Fibroblast of lung (primary cell): ENCODE measurements around the gene ASB15. TPM values are rescaled to one million over a fixed set of nuclear protein-coding genes. Genes with fewer than 3 reads are reported as not detected.

Experiments
- DNase-seq, 2 donors: peaks; one replicate each; pipeline versions ENCODE4 v3.0.0 to v3.0.0-alpha.2; 2010; ENCODE audit warnings: low read depth in 2 of 2
- H2AFZ ChIP-seq: 2 replicates; pipeline ENCODE4 v1.5.1; 2012; ENCODE audit warnings: low read length, control low read depth, inconsistent platforms
- H3K27ac ChIP-seq: 2 replicates; pipeline ENCODE4 v1.5.1; 2011; ENCODE audit warnings: low read length, control low read depth; ENCODE audit not compliant: insufficient read depth
- H3K27me3 ChIP-seq: 2 replicates; pipeline ENCODE4 v1.5.1; 2011; ENCODE audit warnings: mild to moderate bottlenecking, low read length; ENCODE audit not compliant: control insufficient read depth, insufficient read depth
- H3K36me3 ChIP-seq: 2 replicates; pipeline ENCODE4 v1.5.1; 2011; ENCODE audit warnings: low read length; ENCODE audit not compliant: control insufficient read depth, insufficient read depth
- H3K4me1 ChIP-seq: 2 replicates; pipeline ENCODE4 v1.5.1; 2011; ENCODE audit warnings: low read length; ENCODE audit not compliant: control insufficient read depth, insufficient read depth; ENCODE audit errors: extremely low read depth
- H3K4me2 ChIP-seq: 2 replicates; pipeline ENCODE4 v1.5.1; 2011; ENCODE audit warnings: low read length, control low read depth; ENCODE audit not compliant: insufficient read depth; ENCODE audit errors: extremely low read depth
- H3K4me3 ChIP-seq, 4 experiments: fragments of 200-600 bp in 1 of 4; sonication (generic) in 1 of 4; replicated peaks in 1 of 4; 2 replicates each; pipeline ENCODE4 v1.5.1; 2011 to 2016; ENCODE audit warnings: low read length in 4 of 4, low read depth in 3 of 4, mild to moderate bottlenecking in 3 of 4, control low read depth in 2 of 4, inconsistent platforms in 1 of 4, mixed read lengths in 1 of 4; ENCODE audit not compliant: insufficient read depth in 1 of 4; ENCODE audit errors: control extremely low read depth in 1 of 4
- H3K79me2 ChIP-seq: 2 replicates; pipeline ENCODE4 v1.5.1; 2012; ENCODE audit warnings: mild to moderate bottlenecking, low read length, inconsistent platforms; ENCODE audit not compliant: control insufficient read depth, insufficient read depth
- H3K9ac ChIP-seq: 2 replicates; pipeline ENCODE4 v1.5.1; 2011; ENCODE audit warnings: mild to moderate bottlenecking, low read length, control low read depth; ENCODE audit not compliant: insufficient read depth
- H3K9me3 ChIP-seq: 2 replicates; pipeline ENCODE4 v1.5.1; 2012; ENCODE audit warnings: low read depth, low read length; ENCODE audit not compliant: control insufficient read depth, insufficient read depth
- H4K20me1 ChIP-seq: 2 replicates; pipeline ENCODE4 v1.5.1; 2011; ENCODE audit warnings: low read length; ENCODE audit not compliant: control insufficient read depth, insufficient read depth; ENCODE audit errors: extremely low read depth
- CTCF ChIP-seq, 2 donors: IDR thresholded peaks in 1 of 2; conservative IDR thresholded peaks in 1 of 2; 1 replicate in 1 of 2; 2 replicates in 1 of 2; pipeline ENCODE4 v1.5.1; 2011 to 2012; ENCODE audit warnings: low read length in 2 of 2, control low read depth in 1 of 2, inconsistent platforms in 1 of 2, low read depth in 1 of 2, mild to moderate bottlenecking in 1 of 2
- EZH2 ChIP-seq: IDR thresholded peaks from 2 replicates; pipeline ENCODE4 v1.5.1; 2012; ENCODE audit warnings: low read length, control low read depth, mild to moderate bottlenecking; ENCODE audit errors: missing control alignments
- polyA plus RNA-seq, 2 donors: library from polyadenylated mRNA; depleted of rRNA in 1 of 2; stranded (reverse) in 1 of 2; unstranded in 1 of 2; fragments of >200 nt; gene quantifications; 2 replicates each; pipeline ENCODE4 v1.2.1, GENCODE V29; 2011 to 2012; ENCODE audit warnings: missing spikeins in 1 of 2
- total RNA-seq: library from RNA; depleted of rRNA; stranded (reverse); fragments of >200 nt; gene quantifications from 2 replicates; pipeline ENCODE4 v1.2.1, GENCODE V29; 2014

Gene ASB15
- total and polyA plus RNA-seq, 2 donors (not counting 1 experiment from before 2014, with no cell fraction given): not detected

DNA sequence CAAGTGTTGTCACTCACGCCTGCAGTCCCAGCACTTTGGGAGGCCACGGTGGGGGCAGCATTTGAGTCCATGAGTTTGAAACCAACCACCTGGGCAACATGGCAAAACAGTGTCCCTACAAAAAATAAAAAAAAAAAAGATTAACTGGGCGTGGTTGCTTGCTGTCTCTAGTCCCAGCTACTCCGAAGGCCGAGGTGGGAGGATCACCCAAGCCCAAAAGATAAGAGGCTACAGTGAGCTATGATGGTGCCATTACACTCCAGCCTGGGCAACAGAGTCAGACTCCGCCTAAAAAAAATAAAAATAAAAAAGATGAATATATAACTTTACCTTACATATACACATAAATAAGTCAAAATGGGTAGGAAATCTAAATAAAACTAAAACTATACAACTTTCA lies 51.5 kb downstream of the ASB15 start:
- Histone ChIP-seq H3K36me3 (no peaks in the 10 kb centered on the region), H3K9me3 (no peaks in the 10 kb centered on the region), H2AFZ (no peak overlapping the region), H3K4me1 (no peaks in the 10 kb centered on the region), H3K9ac (no peak overlapping the region), H3K4me3 (no peak overlapping the region), H3K27me3 (no peaks in the 10 kb centered on the region), H3K27ac (no peak overlapping the region), H3K4me2 (no peak overlapping the region), H3K79me2 (no peaks in the 10 kb centered on the region), H4K20me1 (no peaks in the 10 kb centered on the region)
- DNase-seq: no peak
- TF ChIP-seq CTCF (conservative IDR thresholded peaks at IDR 0.05 in 1 of 2, IDR thresholded peaks at IDR 0.05 in 1 of 2; ENCODE audit: low read depth in 1 of 2, low read length in 2 of 2) (no peak), EZH2 (no peak)

DNA sequence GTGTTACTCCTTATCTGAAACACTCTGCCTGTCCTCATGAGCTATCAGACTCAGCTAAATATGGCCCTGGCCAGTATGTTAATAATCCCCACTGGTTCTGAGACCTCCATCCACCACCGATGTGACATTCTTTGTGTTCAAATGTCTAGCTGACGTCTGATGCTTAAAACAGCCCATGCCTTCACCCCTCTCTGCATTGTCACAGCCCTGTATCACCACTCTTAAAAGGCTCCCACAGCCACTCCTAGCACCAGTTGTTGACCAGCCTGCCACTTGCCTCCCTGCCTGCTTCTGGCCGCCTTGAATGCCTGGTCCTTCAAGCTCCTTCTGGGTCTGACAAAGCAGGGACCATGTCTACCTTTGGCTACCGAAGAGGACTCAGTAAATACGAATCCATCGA lies 54.0 kb downstream of the ASB15 start, which contains the start of gene LMOD2:
TSS of gene LMOD2 (plus strand) at position 253 of the 400 bp plus-strand sequence. CDS start at position 351, 98 bp downstream.
- H3K27ac ChIP-seq: no peak within 1 kb of the TSS
- H3K79me2 ChIP-seq: no peaks in the 10 kb centered on the region

GRCh38 chr7:123656544-123657303 lies 55.1 kb downstream of the ASB15 start:
- no peak overlapping the region for H3K27ac ChIP-seq
- DNase-seq: no peak
- no peak overlapping the region for H3K4me2 ChIP-seq
- no peaks in the 10 kb centered on the region for H3K4me1 ChIP-seq
- H2AFZ ChIP-seq: no peak overlapping the region
- H3K9me3 ChIP-seq: no peaks in the 10 kb centered on the region
- H4K20me1 ChIP-seq: no peaks in the 10 kb centered on the region
- H3K4me3 ChIP-seq: no peak overlapping the region
- TF ChIP-seq EZH2 (no peak), CTCF (conservative IDR thresholded peaks at IDR 0.05 in 1 of 2, IDR thresholded peaks at IDR 0.05 in 1 of 2; ENCODE audit: low read depth in 1 of 2, low read length in 2 of 2) (no peak)
- H3K27me3 ChIP-seq: no peaks in the 10 kb centered on the region
- no peaks in the 10 kb centered on the region for H3K79me2 ChIP-seq
- no peaks in the 10 kb centered on the region for H3K36me3 ChIP-seq
- H3K9ac ChIP-seq: no peak overlapping the region

More for the DNA sequence above, 54.0 kb downstream of the ASB15 start, which contains the start of gene LMOD2:
- Histone ChIP-seq H3K4me1 (no peaks in the 10 kb centered on the region), H3K4me2 (no peak within 1 kb of the TSS), H3K4me3 (no peak within 1 kb of the TSS), H3K27me3 (no peaks in the 10 kb centered on the region), H2AFZ (no peak within 1 kb of the TSS), H4K20me1 (no peaks in the 10 kb centered on the region), H3K9ac (no peak within 1 kb of the TSS), H3K9me3 (no peaks in the 10 kb centered on the region), H3K36me3 (no peaks in the 10 kb centered on the region)
- no peak for DNase-seq
- TF ChIP-seq EZH2 (no peak), CTCF (conservative IDR thresholded peaks at IDR 0.05 in 1 of 2, IDR thresholded peaks at IDR 0.05 in 1 of 2; ENCODE audit: low read depth in 1 of 2, low read length in 2 of 2) (no peak)
